ENCODE data around the gene MMP24. TPM values are rescaled to one million over a fixed set of nuclear protein-coding genes. Genes with fewer than 3 reads are reported as not detected.

Gene MMP24
- total RNA-seq, 1 donor from 2014 or later = 15.6 TPM

- peaks cover 85% of the 10 kb centered on the region for H3K4me1 ChIP-seq (ENCODE audit: insufficient read depth, low read length)
- H3K4me1 Mint-ChIP-seq (ENCODE audit: low read depth, unreplicated experiment) = peaks cover 66% of the 10 kb centered on the region
Observed at GRCh38 chr20:35305682-35306556, 79.4 kb downstream of the MMP24 start.

GRCh38 chr20:35306931-35307517, 80.5 kb downstream of the MMP24 start:
- H3K4me1 Mint-ChIP-seq (ENCODE audit: low read depth, unreplicated experiment) = peaks cover 72% of the 10 kb centered on the region
- H3K27ac Mint-ChIP-seq (ENCODE audit: unreplicated experiment) = peak overlapping the region; percentile 100
- Histone ChIP-seq H3K4me1 (ENCODE audit: insufficient read depth, low read length) (peaks cover 85% of the 10 kb centered on the region), H3K4me2 (ENCODE audit: low read length) (peak overlapping the region; percentile 51), H3K4me3 (ENCODE audit: insufficient read depth, low read depth, low read length) (no peak overlapping the region), H3K9me3 (ENCODE audit: insufficient read depth, low read depth, low read length) (no peaks in the 10 kb centered on the region), H4K20me1 (ENCODE audit: insufficient read depth, low read length) (no peaks in the 10 kb centered on the region), H3K27ac (ENCODE audit: low read depth, low read length) (peak overlapping the region; percentile 100), H3K27me3 (ENCODE audit: insufficient read depth, low read length) (no peaks in the 10 kb centered on the region), H3K9ac (ENCODE audit: low read length) (peak overlapping the region; percentile 81), H3K79me2 (ENCODE audit: insufficient read depth, low read length) (peaks cover 8% of the 10 kb centered on the region), H3K36me3 (ENCODE audit: insufficient read depth, low read length) (no peaks in the 10 kb centered on the region), H2AFZ (ENCODE audit: low read depth, low read length) (no peak overlapping the region)
- FAIRE-seq = no peak
- H3K27me3 Mint-ChIP-seq (ENCODE audit: low read depth, unreplicated experiment) = no peaks in the 10 kb centered on the region
- no peak overlapping the region for H3K4me3 Mint-ChIP-seq (ENCODE audit: unreplicated experiment)
- TF ChIP-seq CTCF (IDR thresholded peaks at IDR 0.05; ENCODE audit: insufficient read depth, low read depth, low read length) = peak; percentile 82
- TF ChIP-seq EZH2 (IDR thresholded peaks at IDR 0.05; ENCODE audit: insufficient read depth, low read length) = no peak
- H3K36me3 Mint-ChIP-seq (ENCODE audit: low read depth, unreplicated experiment) = peaks cover 9% of the 10 kb centered on the region
- H3K9me3 Mint-ChIP-seq (ENCODE audit: unreplicated experiment) = peaks cover 3% of the 10 kb centered on the region
- DNase-seq (ENCODE audit: low read depth) = peak; percentile 60

More at GRCh38 chr20:35305682-35306556, 79.4 kb downstream of the MMP24 start:
- Mint-ChIP-seq H3K27ac (ENCODE audit: unreplicated experiment) (peak overlapping the region; percentile 100), H3K27me3 (ENCODE audit: low read depth, unreplicated experiment) (no peaks in the 10 kb centered on the region), H3K36me3 (ENCODE audit: low read depth, unreplicated experiment) (peaks cover 9% of the 10 kb centered on the region), H3K9me3 (ENCODE audit: unreplicated experiment) (peaks cover 3% of the 10 kb centered on the region), H3K4me3 (ENCODE audit: unreplicated experiment) (peak overlapping the region; percentile 61)
- Histone ChIP-seq H3K27ac (ENCODE audit: low read depth, low read length) (peak overlapping the region; percentile 100), H4K20me1 (ENCODE audit: insufficient read depth, low read length) (no peaks in the 10 kb centered on the region), H3K4me2 (ENCODE audit: low read length) (peak overlapping the region; percentile 51), H3K9ac (ENCODE audit: low read length) (peak overlapping the region; percentile 84), H3K36me3 (ENCODE audit: insufficient read depth, low read length) (no peaks in the 10 kb centered on the region), H3K4me3 (ENCODE audit: insufficient read depth, low read depth, low read length) (no peak overlapping the region), H3K27me3 (ENCODE audit: insufficient read depth, low read length) (no peaks in the 10 kb centered on the region), H3K9me3 (ENCODE audit: insufficient read depth, low read depth, low read length) (no peaks in the 10 kb centered on the region), H3K79me2 (ENCODE audit: insufficient read depth, low read length) (peaks cover 8% of the 10 kb centered on the region), H2AFZ (ENCODE audit: low read depth, low read length) (no peak overlapping the region)
- peak; percentile 100 for DNase-seq (ENCODE audit: low read depth)
- peak; percentile 95 for FAIRE-seq
- TF ChIP-seq EZH2 (IDR thresholded peaks at IDR 0.05; ENCODE audit: insufficient read depth, low read length) = no peak
- TF ChIP-seq CTCF (IDR thresholded peaks at IDR 0.05; ENCODE audit: insufficient read depth, low read depth, low read length) = no peak
